Left renal cortex interstitium (tissue), 4 donors: ENCODE measurements around the gene KCNH2. TPM values are rescaled to one million over a fixed set of nuclear protein-coding genes. Genes with fewer than 3 reads are reported as not detected.

Experiments used
- polyA plus RNA-seq, 4 donors: library from polyadenylated mRNA; unstranded; fragments of 120-200 nt; gene quantifications; one replicate each; pipeline ENCODE4 v1.2.1, GENCODE V29; 2013; ENCODE audit not compliant: insufficient read length in 4 of 4

KCNH2 gene
- polyA plus RNA-seq, 4 donors: 15.4 to 23.2 (median 20.1) TPM

Other genes starting within 250 kb of the KCNH2 start
- 1 to 10 TPM; 3.2 to 6.6 (median 5.0) TPM for gene GIMAP5, start 240.9 kb downstream of the KCNH2 start, polyA plus RNA-seq
- gene TMEM176B, start 178.0 kb downstream of the KCNH2 start, polyA plus RNA-seq: 100 to 1,000 TPM in 1 of 4 donors, 10 to 100 TPM in 3; 68.3 to 103 (median 85.6) TPM
- gene TMEM176A, start 177.6 kb downstream of the KCNH2 start, polyA plus RNA-seq: 100 to 1,000 TPM in 2 of 4 donors, 10 to 100 TPM in 2; 74.3 to 122 (median 96.8) TPM
- 100 to 1,000 TPM in 1 of 4 donors, 10 to 100 TPM in 3; 23.9 to 102 (median 75.6) TPM for gene AOC1, start 125.8 kb downstream of the KCNH2 start, polyA plus RNA-seq
- 10 to 100 TPM in 3 of 4 donors, 1 to 10 TPM in 1; 9.5 to 15.3 (median 12.9) TPM for gene NOS3, start 12.7 kb upstream of the KCNH2 start, polyA plus RNA-seq
- gene ATG9B, start 46.2 kb upstream of the KCNH2 start, polyA plus RNA-seq: 1 to 10 TPM; 2.0 to 3.3 (median 2.5) TPM
- gene ABCB8, start 50.1 kb upstream of the KCNH2 start, polyA plus RNA-seq: 10 to 100 TPM; 15.5 to 34.4 (median 27.2) TPM
- 1 to 10 TPM in 3 of 4 donors, under 1 TPM in 1; 0.83 to 3.8 (median 2.5) TPM for gene ASIC3, start 70.2 kb upstream of the KCNH2 start, polyA plus RNA-seq
- gene CDK5, start 79.6 kb upstream of the KCNH2 start, polyA plus RNA-seq: 10 to 100 TPM; 16.9 to 20.4 (median 18.7) TPM
- 100 to 1,000 TPM in 3 of 4 donors, 10 to 100 TPM in 1; 68.0 to 137 (median 103) TPM for gene SLC4A2, start 81.3 kb upstream of the KCNH2 start, polyA plus RNA-seq
- gene FASTK, start 102.5 kb upstream of the KCNH2 start, polyA plus RNA-seq: 10 to 100 TPM; 45.1 to 83.4 (median 69.9) TPM
- 10 to 100 TPM; 19.2 to 42.8 (median 37.4) TPM for gene TMUB1, start 105.2 kb upstream of the KCNH2 start, polyA plus RNA-seq
- gene AGAP3, start 108.2 kb upstream of the KCNH2 start, polyA plus RNA-seq: 10 to 100 TPM; 54.8 to 92.1 (median 68.4) TPM
- gene GBX1, start 189.4 kb upstream of the KCNH2 start, polyA plus RNA-seq: under 1 TPM in 3 of 4 donors, not detected in 1; 0.17 to 0.33 (median 0.22) TPM
- under 1 TPM in 1 of 4 donors, not detected in 3; 0.12 TPM for gene ASB10, start 208.9 kb upstream of the KCNH2 start, polyA plus RNA-seq
- not detected for gene H2BK1, start 232.2 kb upstream of the KCNH2 start, polyA plus RNA-seq
- 10 to 100 TPM; 25.1 to 28.4 (median 26.6) TPM for gene ABCF2, start 248.9 kb upstream of the KCNH2 start, polyA plus RNA-seq